ENCODE data around the gene NDUFAF2. TPM values are rescaled to one million over a fixed set of nuclear protein-coding genes. Genes with fewer than 3 reads are reported as not detected.
A peak's percentile ranks its signal among the peaks of the same experiment; 100 is the strongest.
"Not testable (repeated sequence)": the region's sequence is repeated elsewhere in the genome, so short reads cannot be mapped to it uniquely, and the experiment has no call there.

The NDUFAF2 gene
- polyA plus RNA-seq (ENCODE audit: insufficient read length in 3 of 3) = 10 to 100 TPM; 32.1 to 35.9 (median 33.3) TPM

- DNase-seq (ENCODE audit: low read depth in 3 of 3, low spot score in 2 of 3) = peak; percentile 79 to 89 (median 85)
Observed at GRCh38 chr5:60944904-60945812, at the start of gene NDUFAF2, which contains the start of gene ERCC8. Gene NDUFAF2, plus strand, starts transcription at chr5:60945205. Its CDS starts 51 bp downstream, at chr5:60945256. Gene ERCC8, minus strand, starts transcription at chr5:60945070. Its CDS starts 62 bp downstream, at chr5:60945008.

GRCh38 chr5:60896991-60897390, 48.0 kb upstream of the NDUFAF2 start:
- DNase-seq (ENCODE audit: low read depth in 3 of 3, low spot score in 2 of 3) = no peak

- DNase-seq (ENCODE audit: low read depth in 3 of 3, low spot score in 2 of 3) = no peak
Observed at GRCh38 chr5:60903356-60903755, 41.6 kb upstream of the NDUFAF2 start.

- DNase-seq (ENCODE audit: low read depth in 3 of 3, low spot score in 2 of 3) = no peak
Observed at GRCh38 chr5:60916646-60917045, 28.4 kb upstream of the NDUFAF2 start.

GRCh38 chr5:60918466-60918865, 26.5 kb upstream of the NDUFAF2 start:
- no peak for DNase-seq (ENCODE audit: low read depth in 3 of 3, low spot score in 2 of 3)

- DNase-seq (ENCODE audit: low read depth in 3 of 3, low spot score in 2 of 3) = no peak
Observed at GRCh38 chr5:60927450-60927849, 17.6 kb upstream of the NDUFAF2 start.

GRCh38 chr5:60929024-60929423, 16.0 kb upstream of the NDUFAF2 start:
- no peak for DNase-seq (ENCODE audit: low read depth in 3 of 3, low spot score in 2 of 3)

- DNase-seq (ENCODE audit: low read depth in 3 of 3, low spot score in 2 of 3) = no peak
Observed at GRCh38 chr5:60943624-60944023, 1.4 kb upstream of the NDUFAF2 start.

GRCh38 chr5:60945813-60946187, 795 bp downstream of the NDUFAF2 start:
- peak in 2 of 3 donors; percentile 33 to 39 for DNase-seq (ENCODE audit: low read depth in 3 of 3, low spot score in 2 of 3)

- no peak for DNase-seq (ENCODE audit: low read depth in 3 of 3, low spot score in 2 of 3)
Observed at GRCh38 chr5:60948738-60949137, 3.7 kb downstream of the NDUFAF2 start.

- no peak for DNase-seq (ENCODE audit: low read depth in 3 of 3, low spot score in 2 of 3)
Observed at GRCh38 chr5:60955239-60955638, 10.2 kb downstream of the NDUFAF2 start.

- DNase-seq (ENCODE audit: low read depth in 3 of 3, low spot score in 2 of 3) = no peak
Observed at GRCh38 chr5:60958088-60958487, 13.1 kb downstream of the NDUFAF2 start.

GRCh38 chr5:60958712-60959111, 13.7 kb downstream of the NDUFAF2 start:
- DNase-seq (ENCODE audit: low read depth in 3 of 3, low spot score in 2 of 3) = no peak

- DNase-seq (ENCODE audit: low read depth in 3 of 3, low spot score in 2 of 3) = no peak
Observed at GRCh38 chr5:60959156-60959555, 14.2 kb downstream of the NDUFAF2 start.

GRCh38 chr5:60960591-60960990, 15.6 kb downstream of the NDUFAF2 start:
- DNase-seq (ENCODE audit: low read depth in 3 of 3, low spot score in 2 of 3) = no peak

GRCh38 chr5:60961685-60962084, 16.7 kb downstream of the NDUFAF2 start:
- no peak for DNase-seq (ENCODE audit: low read depth in 3 of 3, low spot score in 2 of 3)

- DNase-seq (ENCODE audit: low read depth in 3 of 3, low spot score in 2 of 3) = no peak
Observed at GRCh38 chr5:60972231-60972630, 27.2 kb downstream of the NDUFAF2 start.

GRCh38 chr5:60977956-60978737, 33.1 kb downstream of the NDUFAF2 start:
- DNase-seq (ENCODE audit: low read depth in 3 of 3, low spot score in 2 of 3) = no peak

GRCh38 chr5:60978968-60979367, 34.0 kb downstream of the NDUFAF2 start:
- no peak for DNase-seq (ENCODE audit: low read depth in 3 of 3, low spot score in 2 of 3)

- no peak for DNase-seq (ENCODE audit: low read depth in 3 of 3, low spot score in 2 of 3)
Observed at GRCh38 chr5:60980511-60980910, 35.5 kb downstream of the NDUFAF2 start.

- not testable (repeated sequence) for DNase-seq (ENCODE audit: low read depth in 3 of 3, low spot score in 2 of 3)
Observed at GRCh38 chr5:60982127-60982526, 37.1 kb downstream of the NDUFAF2 start.

Measured in right renal cortex interstitium (tissue), 3 donors.